GM12873 (cell line): Measurements from ENCODE around the gene GTF2A1.

ENCODE experiments used
- CTCF ChIP-seq: IDR thresholded peaks from 2 replicates; pipeline ENCODE4 v1.5.1; 2012; ENCODE audit warnings: low read depth, mild to moderate bottlenecking, moderate library complexity, low read length, control low read depth; ENCODE audit not compliant: insufficient read depth; ENCODE audit errors: missing control alignments

GTF2A1 gene

DNA sequence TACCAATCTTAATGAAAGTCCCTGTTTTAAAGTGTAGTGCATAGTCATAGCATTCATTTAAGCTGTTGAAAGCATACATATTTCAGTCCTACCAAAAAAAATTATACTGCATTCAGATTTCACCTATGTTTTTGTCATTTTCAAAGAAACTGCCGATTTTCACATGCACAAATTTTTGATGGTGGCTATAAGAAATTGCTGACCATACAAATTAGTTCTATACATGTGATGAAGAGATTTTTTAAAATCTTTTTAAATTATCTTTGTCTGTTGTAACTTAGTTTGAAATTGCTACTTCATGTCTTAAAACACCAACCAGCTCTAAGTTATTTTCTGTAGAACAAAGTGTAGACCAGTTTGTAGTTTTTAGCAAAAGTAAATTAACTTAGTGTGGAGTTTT lies 3.5 kb upstream of the GTF2A1 start:
- TF ChIP-seq CTCF = no peak

GRCh38 chr14:81222691-81223090 lies 1.9 kb upstream of the GTF2A1 start:
- no peak for TF ChIP-seq CTCF

GRCh38 chr14:81222126-81222525 lies 1.4 kb upstream of the GTF2A1 start:
- no peak for TF ChIP-seq CTCF

- no peak for TF ChIP-seq CTCF
These were observed 882 bp upstream of the GTF2A1 start for GRCh38 chr14:81221579-81222102.

DNA sequence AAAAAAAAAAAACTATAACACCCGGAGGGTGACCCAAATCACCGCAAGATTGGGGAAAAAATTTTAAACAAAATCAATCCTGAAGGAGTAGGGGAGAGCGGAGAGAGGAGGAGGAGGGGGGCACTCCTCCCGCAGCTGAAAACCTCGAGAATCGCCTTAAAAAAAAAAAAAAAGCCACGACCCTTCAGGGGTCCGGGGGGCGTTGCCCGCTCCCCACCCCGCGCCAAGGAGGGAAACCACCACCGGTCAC lies 254 bp downstream of the GTF2A1 start:
- TF ChIP-seq CTCF = no peak

DNA sequence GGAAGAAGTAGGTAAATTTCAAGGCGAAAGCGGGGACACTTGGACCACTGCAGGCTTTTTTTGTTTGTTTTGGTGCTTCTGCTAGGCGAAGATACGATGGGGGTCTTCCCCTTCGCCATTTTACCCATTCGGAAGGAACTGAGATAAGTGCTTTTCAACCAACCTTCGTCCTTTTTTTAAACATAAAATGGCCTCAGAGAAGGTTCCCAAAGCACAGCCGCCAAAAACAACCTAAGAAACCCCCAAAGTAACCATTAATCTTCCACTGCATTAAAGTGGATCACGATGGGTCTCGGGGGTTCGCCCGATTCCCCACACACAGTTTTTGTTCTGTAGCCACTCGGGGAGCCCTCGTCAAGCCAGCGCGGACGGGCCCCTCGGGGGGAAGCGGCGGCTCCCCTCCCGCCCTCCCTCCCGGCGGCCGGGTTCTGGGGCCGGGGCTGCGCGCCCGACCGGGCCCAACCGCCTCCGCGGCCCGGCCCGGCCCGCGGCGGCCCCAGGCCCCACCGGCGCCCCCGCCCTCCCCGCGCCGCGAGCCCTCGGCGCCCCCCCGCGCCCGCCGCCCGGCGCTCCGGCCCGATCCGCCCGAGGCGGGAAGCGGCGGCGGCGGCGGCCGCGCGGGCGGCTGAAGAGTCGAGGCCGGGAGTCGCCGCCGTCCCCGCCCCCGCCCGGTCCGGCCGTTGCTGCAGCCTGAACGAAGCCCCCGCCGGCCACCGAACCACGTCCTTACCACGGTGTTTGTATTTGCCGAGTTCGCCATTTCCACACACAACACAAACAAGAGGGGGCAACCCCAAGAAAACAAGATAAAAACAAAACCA lies 790 bp downstream of the GTF2A1 start:
- TF ChIP-seq CTCF = no peak

DNA sequence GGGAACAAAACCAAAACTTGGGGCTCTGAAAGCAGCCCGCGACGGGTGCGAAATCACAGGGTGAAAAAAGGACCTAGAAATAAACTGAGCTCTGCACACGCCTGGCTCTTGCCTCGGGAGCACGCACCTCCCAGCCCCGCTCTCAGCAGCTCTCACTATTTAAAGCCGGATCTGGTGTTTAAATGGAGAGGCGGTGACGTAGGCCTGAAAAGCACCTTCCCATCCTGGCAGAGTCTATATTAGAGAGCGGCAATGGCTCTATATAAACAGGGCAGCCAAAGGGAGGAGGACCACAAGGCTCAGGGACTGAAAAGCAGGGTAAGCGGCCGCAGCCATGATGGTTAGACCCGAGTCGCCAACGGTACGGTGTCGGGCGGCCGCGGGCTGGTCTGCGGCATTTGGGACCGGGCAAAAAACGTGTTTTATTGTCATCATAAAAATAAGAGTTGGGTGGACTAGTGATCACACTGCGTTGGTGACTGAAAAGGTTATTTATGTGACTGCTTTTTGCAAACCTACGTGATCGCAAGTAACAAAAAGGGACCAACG lies 1.5 kb downstream of the GTF2A1 start:
- TF ChIP-seq CTCF = no peak
